Gastroesophageal sphincter (tissue), 3 donors: Measurements from ENCODE around the gene HS3ST3B1.

Source experiments
- CTCF ChIP-seq, 4 experiments: fragments of 200-600 bp in 2 of 4; fragments of 450-650 bp in 2 of 4; sonication (generic) in 1 of 4; IDR thresholded peaks; one replicate each; pipeline ENCODE4 v1.5.1; 2017 to 2019; ENCODE audit warnings: antibody characterized with exemption in 4 of 4, mild to moderate bottlenecking in 2 of 4, moderate library complexity in 2 of 4
- EP300 ChIP-seq: sonication (generic); formaldehyde crosslinking; IDR thresholded peaks from one replicate; pipeline ENCODE4 v1.6.1; 2017; ENCODE audit warnings: antibody characterized with exemption, mild to moderate bottlenecking
- POLR2A ChIP-seq, 2 donors: fragments of 450-650 bp; IDR thresholded peaks; one replicate each; pipeline ENCODE4 v1.6.1; 2017; ENCODE audit warnings: antibody characterized with exemption in 2 of 2, mild to moderate bottlenecking in 2 of 2, moderate library complexity in 1 of 2

GRCh38 chr17:14303343-14304221 is 2.7 kb downstream of the HS3ST3B1 start:
- TF ChIP-seq POLR2A (IDR thresholded peaks at IDR 0.05) (no peak), CTCF (IDR thresholded peaks at IDR 0.05) (no peak), EP300 (no peak)
